KBM-7 (cell line): ENCODE measurements around the gene POC1A.

ENCODE experiments used
- DNase-seq: peaks from one replicate; pipeline ENCODE4 v3.0.0-alpha.2; 2015
- in situ Hi-C: fragments of 300-500 bp; cut with MboI; formaldehyde crosslinking; loops from 2 replicates; pipeline ENCODE4 v1.14.3; 2020; ENCODE audit warnings: low sequenced_read_pairs, low pct_unique_long_range_greater_than_20kb, mixed read lengths

POC1A gene

DNA sequence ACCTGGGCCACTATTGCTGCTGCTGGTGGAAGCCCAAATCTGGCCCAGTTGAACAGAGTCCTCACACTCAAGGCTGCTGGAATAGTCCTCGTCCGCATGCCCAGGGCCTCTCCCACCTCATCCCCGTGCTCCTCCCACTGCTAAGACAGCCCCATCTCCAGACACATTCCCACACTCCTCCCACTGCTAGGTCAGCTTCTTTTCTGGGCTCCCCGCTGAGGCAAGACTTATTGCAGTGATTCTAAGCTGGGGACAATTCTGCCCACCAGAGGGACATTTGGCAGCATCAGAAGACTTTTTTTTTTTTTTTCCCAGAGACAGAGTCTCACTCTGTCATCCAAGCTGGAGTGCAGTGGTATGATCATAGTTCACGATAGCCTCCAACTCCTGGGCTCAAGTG lies 35.1 kb downstream of the POC1A start:
- DNase-seq: no peak
- in situ Hi-C loops: no loop called here

DNA sequence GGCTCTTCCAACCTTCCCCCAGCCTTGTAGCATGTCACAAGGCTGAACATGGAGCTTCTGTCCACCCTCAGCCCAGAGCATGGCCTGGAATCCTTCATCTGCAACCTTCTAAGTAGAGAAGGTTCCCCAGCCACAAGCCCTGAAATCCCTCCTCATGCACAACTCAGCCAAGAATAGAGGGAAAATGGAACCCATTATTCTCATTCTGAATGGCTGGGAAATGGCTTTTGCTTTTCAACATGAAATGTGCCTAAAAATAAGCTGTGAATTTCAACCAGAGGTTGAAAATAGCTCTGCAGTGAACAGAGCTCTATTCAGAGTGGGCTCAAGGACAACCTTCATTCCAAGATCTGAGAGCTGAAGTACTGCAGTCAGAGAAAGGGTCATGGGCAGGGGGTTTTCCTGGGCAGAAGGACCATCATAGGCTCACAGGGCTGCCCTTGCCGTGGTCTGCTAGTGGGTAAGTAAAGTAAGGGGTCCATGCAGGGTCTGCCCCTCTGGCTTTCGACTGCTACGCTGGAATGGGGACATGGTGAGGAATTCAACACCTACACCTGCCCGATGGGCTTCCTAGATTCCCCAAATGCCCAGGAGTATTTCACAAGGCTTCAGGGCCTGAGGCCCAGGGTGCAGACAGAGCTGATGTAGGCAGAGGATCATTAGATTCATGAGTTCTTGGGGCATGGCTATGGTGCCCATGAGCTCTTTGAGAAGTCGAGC lies 35.9 kb downstream of the POC1A start:
- in situ Hi-C loops: no loop called here
- no peak for DNase-seq

DNA sequence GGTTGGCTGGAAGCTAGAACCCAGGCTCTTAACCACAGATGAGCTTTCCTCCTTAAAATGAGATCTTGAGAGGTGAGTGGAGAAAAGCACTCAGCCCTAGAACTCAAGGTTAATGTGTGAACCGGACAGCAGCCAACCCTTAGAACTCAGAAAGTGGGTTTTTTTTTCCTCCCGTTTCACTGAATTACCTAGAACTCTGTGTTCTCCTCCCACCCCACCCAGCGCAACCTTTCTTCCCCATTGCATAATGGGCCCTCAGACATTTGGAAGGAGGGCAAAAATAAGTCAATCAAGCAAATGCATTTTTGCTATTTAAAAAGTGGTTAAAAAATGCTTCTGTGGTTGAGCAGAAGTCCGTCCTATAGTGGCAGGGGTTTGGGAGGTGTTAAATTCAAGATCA lies 36.7 kb downstream of the POC1A start:
- in situ Hi-C loops: no loop called here
- DNase-seq: no peak

DNA sequence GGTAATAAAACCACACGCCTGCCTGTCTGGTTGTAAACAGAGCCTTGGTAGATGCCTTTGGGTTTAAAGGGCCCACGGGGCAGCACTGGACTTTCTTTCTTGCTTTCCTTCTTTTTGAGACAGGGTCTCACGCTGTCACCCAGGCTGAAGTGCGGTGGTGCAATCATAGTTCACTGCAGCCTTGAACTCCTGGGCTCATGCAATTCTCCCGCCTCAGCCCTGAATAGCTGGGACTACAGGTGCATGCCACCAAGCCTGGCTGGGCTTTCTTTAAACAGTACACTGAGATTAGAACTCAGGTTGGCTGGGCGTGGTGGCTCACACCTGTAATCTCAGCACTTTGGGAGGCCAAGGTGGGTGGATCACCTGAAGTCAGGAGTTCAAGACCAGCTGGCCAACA lies 42.2 kb downstream of the POC1A start:
- in situ Hi-C loops: no loop called here
- DNase-seq: no peak

DNA sequence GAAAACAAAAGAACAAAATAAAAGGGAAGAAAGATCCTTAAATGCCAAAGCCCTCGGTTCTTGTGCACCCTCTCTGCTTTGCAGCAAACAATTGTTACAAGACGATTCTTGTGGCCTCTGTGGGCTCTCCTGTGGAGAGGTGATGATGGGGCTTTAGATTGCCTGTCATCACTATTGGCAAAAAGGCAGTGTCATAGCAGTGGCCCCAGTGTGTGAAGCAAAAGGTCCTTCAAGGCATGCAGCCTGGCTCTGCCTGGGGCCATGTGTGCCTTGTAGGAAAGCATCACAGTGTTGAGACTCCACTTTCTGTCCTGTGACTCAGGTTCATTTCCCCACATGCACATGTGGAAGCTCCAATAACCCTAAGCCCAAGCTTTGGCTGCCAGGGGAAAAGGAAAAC lies 43.7 kb downstream of the POC1A start:
- in situ Hi-C loops: no loop called here
- no peak for DNase-seq

DNA sequence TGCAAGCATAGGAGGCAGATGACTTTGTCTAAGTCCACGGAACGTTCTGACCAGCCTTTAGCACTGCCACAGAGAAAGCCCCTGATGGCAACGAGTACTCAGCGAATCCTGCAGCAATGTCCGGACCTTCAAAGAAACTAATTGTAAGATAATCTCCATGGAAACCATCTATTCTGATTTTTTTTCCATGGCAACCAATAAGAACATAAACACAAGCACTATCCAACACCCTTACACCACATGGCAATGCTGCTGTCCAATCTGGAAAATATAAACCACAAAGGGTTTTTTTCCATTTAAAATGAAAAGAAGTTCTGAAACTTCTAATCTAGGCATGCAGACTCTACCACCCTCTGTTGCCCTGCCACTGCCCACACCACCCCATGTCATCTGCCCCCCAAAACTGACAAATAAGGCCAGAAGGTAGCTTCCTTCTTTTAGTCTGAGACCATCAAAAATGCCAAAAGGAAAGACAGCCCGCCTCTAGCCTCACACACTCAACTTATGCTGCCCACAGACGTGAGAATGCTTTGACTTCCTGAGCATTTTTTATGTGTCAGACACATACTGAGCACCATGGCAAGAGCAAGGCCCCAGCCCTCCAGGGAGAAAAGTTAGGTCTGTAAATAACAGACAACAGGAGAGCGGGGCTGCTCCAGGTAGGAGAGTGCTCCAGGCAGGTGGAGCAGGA lies 44.5 kb downstream of the POC1A start:
- in situ Hi-C loops: no loop called here
- DNase-seq: no peak

DNA sequence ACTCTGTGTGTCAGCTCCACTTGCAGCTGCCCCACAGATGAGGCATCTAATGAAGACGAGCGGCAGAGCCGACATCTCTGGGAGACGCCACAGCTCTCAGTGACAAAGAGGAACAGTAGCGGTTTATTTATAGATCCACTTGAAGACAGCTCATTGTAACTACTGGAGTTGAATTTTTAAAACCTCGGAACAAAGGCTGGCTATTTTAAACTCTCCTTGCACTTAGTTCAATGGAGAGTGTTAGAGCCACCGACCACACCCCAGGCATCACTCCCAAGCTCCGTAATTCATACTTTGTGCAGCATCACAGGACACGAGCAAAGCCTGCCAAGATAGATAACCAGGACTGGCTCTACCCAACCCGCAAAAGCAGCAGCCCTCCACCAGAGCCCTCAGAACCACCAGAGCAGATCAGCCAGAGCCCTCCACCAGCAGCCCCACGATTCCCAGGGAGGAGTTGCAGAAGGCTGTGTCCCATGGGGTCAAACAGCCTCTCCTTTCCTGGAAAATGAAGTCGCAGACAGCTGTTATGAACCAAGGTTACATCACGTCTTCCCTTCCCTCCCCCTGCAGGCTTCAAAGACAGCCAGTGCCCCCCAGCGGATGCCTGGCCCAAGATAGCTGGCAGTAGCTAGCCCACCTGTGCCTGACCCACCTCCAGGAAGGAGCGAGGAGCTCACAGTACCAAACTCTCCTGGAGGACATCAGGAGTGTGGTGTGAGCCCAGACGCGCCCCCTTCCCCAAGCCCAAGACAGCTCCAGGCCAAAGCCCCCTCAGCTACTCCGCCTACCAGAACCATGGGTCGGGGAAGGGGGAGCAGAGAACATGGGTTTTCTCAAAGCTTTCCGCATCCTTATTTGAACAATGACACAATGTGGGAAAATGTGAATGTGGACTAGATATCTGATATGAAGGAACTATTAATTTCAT lies 45.7 kb downstream of the POC1A start:
- in situ Hi-C loops: no loop called here

DNA sequence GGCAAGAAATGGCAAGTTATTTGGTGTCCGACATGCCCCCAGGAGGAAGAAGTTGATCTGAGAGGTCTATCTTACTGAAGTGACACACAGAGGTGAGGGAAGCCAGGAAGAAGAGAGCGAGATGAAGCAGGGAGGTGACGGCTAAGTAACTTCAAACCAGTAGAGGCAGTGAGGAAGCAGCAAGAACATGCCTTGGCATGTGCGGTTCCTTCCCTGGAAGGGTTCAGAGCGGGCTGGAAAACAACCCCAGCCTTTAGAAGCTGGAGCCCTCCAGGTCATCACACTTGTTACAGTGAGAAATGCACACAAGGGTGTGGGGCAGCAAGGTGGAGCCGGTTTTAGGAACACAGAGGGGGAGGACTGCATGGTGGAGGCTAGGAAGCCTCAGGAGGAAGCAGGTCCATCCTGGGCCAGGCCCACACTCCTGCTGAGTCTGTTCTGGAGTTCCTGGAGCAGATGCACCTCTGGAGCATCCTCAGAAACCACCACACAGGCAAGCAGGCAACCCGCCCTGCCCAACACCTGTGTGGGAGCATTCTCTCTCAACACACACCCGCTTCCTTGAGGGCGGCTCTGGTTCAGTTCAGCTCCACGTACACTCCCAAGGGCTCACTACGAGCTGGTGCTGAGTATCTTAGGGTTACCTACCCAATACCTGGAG lies 47.1 kb downstream of the POC1A start:
- no peak for DNase-seq
- in situ Hi-C loops: no loop called here

More for the DNA sequence above, 45.7 kb downstream of the POC1A start:
- peak; percentile 59 for DNase-seq

DNA sequence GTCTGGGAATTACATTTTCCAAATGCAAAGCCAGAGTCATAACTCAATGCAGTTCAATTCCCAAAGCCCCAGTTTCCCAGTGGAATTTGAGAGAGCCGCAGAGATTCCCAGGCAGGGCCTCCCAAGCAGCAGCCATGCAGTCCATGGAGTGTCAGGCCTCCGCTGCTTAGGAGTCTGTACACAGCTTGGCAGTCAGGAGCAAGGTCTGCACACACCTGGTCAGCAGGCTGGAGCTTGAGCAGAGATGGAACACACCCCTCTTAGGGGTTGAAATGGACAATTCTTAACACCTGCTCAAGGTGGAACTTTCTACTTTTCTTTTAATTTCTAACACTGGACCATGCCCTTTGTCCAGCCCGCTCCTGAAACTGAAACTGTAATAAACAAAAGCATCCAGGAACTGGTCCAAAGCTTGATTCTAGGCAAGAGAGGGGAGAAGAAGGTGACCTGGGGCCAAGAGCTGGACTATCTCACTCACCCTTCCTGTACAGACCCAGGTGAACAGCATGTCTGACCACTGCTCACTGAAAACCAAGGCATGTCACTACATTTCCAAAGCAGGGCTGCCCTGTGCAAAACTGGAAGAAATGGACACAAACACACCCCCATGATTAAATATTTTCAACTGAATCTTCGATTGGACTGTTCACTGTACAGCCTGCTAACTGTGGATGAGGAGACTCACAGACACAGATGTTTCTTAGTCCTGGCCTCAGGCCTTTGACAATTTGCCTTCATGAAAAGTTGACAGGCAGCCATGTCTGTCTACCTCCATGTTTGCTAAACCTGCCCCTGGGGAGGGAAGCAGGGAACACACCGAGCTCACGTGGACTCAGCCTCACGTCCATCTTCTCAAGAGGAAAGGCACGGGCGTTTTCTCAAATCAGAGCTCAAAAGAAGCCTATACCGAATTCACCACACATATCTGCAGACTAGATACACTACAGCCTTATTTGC lies 49.3 kb downstream of the POC1A start:
- DNase-seq: no peak
- in situ Hi-C loops: no loop called here

DNA sequence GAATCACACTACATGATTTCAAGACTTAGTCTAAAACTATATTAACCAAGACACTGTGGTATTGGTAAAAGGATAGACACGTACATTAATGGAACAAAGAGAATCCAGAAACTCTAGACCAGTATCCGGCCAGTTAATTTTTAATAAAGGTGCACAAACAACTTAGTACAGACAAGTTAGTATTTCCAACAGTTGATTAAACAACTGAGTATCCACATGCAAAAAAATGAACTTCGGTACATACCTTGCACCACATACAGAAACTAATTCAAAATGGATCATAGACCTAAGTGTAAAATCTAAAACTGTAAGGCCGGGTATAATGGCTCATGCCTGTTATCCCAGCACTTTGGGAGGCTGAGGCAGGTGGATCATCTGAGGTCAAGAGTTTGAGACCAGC lies 51.3 kb downstream of the POC1A start:
- in situ Hi-C loops: no loop called here
- DNase-seq: no peak

DNA sequence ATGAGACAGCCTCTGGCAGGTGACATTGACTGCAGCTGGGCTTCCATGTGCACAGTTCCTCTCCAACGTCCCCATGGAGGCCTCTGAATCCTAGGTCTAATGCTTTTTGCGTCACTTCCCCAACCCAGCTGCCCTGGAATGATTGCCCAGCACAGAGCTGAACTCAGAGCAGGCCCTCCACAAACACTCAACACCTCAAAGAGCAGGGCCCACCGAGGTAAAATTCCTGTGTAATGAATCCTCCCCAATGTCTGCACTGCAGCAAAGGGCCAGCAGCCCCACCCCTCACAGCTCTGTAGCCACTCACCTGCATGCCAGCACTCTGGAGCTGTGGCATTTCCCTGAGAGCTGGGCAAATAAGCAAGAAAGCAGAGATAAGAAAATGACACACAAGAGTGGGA lies 55.2 kb downstream of the POC1A start:
- in situ Hi-C loops: no loop called here
- no peak for DNase-seq

DNA sequence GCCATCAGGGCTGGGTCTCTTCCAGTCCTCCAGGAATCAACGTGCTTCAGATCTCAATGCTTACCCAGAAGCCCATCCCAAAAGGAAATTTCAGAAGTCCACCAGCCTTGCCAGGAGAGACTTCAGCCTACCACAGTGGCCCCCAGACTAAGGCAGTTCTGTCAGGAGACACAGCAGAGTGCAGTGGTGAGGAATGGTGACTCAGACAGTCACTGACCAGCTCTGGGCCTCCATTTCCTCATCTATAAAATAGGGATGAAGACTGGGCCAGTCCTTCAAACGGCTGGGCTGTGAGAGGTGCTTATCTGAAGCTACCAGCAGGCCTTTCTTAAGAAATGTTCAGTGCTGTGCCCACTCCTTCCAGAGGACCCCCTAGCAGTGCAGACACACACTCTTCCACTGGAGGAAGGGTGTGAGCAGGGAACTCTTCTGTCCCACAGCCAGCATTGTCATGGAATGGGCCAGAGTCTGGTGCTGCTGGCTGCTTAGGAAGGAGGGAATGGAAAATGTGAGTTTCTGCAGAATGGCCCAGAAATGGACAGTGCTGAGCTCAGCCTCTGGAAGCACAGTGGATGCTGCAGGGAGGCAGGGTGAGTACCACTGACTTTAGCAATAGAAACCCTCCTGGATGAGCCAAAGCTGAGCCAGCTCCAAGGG lies 56.2 kb downstream of the POC1A start:
- in situ Hi-C loops: no loop called here
- no peak for DNase-seq

DNA sequence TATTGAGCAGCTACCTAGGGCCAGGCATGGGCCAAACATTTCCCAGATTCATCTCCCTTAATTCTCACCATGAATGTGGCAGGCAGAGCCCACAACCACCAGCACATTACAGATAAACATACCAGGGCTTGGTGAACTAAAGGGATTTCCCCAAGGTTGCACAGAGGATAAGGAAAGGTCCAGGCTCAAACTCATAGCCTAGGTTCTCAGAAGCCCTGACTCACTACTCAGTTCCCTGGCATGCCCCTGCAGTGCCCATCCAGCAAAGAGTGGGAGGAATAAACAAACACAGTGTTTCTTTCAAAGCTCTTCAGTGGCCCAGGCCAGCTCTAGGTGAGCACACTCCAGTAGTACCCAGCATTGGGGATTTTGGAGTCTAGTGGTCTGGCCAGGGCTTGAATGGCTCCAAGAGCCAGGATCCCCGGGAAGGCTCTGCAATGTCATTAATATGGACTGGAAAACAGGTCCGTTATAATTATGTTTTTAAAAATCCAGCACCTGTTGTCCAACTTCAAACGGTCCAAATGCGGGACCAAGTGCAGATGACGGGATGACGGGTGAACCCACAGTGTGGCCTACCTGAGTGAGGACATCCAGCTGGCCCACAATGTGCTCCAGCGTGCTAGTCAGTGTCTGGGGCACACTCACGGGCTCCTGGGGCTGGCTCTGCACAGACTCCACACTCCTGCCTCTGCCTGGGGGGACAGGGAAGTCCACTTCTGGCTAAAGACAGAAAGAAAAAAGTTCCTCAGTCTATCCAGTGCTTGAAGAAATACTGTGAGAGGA lies 58.0 kb downstream of the POC1A start:
- in situ Hi-C loops: no loop called here
- no peak for DNase-seq

DNA sequence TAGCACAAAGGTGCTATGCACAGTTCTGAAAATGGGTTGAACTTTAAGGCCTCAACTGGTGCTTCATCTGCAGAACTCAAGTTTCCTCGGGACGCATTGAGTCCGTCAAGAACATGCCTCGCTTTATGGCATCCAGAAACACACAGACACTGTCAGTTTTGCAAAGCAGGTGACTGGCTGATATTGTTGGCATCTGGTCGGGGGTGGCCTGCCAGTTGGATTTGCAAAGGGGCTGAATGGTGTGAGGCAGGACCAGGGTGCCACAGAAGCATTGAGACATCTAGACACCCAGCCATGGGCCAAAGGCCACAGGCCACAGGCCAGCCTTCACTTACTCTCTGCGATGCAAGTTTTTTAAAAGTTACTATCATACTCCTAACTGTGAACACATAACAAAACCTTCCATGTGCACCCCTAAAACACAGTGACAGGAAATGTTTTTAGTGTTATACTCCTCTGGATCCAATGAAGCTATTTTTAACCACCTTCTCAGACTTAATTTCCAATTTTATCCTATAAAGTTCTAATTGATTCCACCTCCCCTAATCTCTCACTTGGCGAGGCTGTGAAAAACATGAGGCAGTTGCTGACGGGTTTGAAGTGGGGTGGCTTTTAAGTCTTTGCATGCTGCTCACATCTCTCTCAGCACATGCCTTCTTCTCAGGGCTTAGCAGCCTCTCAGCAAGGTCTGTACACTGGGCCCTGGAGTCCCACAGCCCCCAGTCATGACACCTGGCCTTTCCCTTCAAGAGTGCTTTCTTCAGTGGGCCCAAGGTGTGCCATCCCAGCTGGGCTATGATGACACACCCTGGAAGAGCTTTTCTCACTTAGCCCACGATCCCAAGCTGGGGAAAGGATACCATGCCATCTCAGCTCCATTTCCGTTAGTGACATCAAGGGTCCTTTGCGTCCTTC lies 59.4 kb downstream of the POC1A start:
- DNase-seq: no peak
- in situ Hi-C loops: no loop called here

DNA sequence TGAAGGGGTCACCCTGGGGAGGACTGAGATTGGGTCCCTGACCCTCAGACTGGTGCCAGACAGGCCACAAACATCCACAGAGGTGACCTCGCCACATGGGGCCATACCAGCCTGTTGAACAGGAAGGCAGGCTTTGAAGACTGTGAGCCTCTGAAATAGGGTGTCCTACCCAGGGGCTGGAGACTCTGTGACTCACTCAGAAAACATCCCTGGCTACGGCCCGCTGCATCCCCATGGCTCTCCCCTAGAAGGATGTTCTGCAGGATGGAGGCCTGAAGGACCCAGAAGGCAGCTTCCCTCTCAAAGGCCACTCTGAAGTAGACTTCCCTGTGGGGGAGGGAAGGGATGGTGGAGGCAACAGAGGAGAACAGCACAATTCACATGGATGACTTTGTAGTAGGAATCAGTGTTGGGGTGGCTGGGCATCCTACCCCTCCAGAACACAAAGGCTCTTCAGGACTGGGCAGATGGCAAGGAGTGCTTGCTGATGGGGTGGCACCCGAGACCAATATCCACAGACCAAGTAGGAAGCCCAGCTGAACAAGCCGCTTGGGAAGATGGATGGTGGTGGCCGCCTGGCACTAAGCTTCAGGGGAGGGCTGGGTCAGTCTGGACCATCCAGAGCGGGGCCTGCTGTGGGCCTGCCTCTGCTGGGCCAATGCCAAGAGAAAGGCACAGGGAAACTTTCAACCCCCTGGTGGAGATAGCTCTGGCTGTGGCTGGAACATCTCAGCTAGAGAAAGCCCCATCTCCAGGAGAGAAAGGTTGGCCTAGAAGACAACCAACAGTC lies 60.3 kb downstream of the POC1A start:
- in situ Hi-C loops: no loop called here
- DNase-seq: no peak

DNA sequence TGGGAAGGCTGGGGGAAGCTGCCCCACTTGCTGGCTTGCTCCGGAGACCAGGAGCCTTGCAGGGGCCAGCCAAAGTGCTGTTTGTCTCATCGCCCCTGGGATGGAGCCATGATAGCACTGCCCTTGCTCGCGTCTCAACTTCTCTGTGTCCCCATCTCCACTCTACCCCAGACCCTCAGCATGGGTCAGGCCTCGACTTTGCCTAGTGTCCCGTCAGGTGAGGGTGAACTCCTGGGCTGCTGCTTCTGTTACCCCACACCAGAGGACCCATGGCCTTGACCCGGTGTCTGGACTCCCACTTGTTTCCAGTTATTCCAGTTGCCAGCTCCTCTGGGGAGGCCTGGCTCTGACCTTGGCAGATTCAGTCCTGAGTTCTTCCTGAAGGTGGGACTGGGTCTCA lies 61.3 kb downstream of the POC1A start:
- in situ Hi-C loops: no loop called here
- no peak for DNase-seq
